Astrocyte (in vitro differentiated cells and primary cell): Measurements from ENCODE around the gene JMJD1C.

ENCODE experiments used
- CTCF ChIP-seq: IDR thresholded peaks from 2 replicates; pipeline ENCODE4 v1.5.1; 2011; ENCODE audit warnings: low read depth, mild to moderate bottlenecking, inconsistent platforms, low read length, moderate library complexity; ENCODE audit not compliant: insufficient read depth
- EZH2 ChIP-seq: IDR thresholded peaks from 2 replicates; pipeline ENCODE4 v1.6.1; 2012; ENCODE audit warnings: mild to moderate bottlenecking, low read length, inconsistent platforms; ENCODE audit not compliant: insufficient read depth

GRCh38 chr10:63491588-63492316, 26.0 kb upstream of the JMJD1C start:
- no peak for TF ChIP-seq CTCF
- TF ChIP-seq EZH2 = no peak
